ENCODE results near the gene RPRD1A.

- TF ChIP-seq CTCF (conservative IDR thresholded peaks at IDR 0.05; ENCODE audit: low read depth, low read length), result no peak
- no peak for TF ChIP-seq EZH2 (IDR thresholded peaks at IDR 0.05; ENCODE audit: borderline replicate concordance, low read depth, low read length, poor library complexity, severe bottlenecking)
Observed at GRCh38 chr18:36058674-36059073, 8.7 kb downstream of the RPRD1A start.

Data from A673 (cell line).